Peyer's patch (tissue), 4 donors: ENCODE data around the gene CXCL5. TPM values are rescaled to one million over a fixed set of nuclear protein-coding genes. Genes with fewer than 3 reads are reported as not detected.
"Not testable (repeated sequence)": the region's sequence is repeated elsewhere in the genome, so short reads cannot be mapped to it uniquely, and the experiment has no call there.

Experiments
- DNase-seq, 3 donors: peaks; one replicate each; pipeline ENCODE4 v3.0.0-alpha.2; 2017 to 2019
- H3K27ac ChIP-seq, 4 donors: fragments of 200-600 bp; sonication (generic); one replicate each; pipeline ENCODE4 v1.5.1; 2016 to 2019
- H3K27me3 ChIP-seq, 2 donors: fragments of 200-600 bp; sonication (generic); one replicate each; pipeline ENCODE4 v1.5.1; 2019
- H3K36me3 ChIP-seq, 3 donors: fragments of 200-600 bp; sonication (generic); one replicate each; pipeline ENCODE4 v1.5.1; 2016 to 2019
- H3K4me1 ChIP-seq, 4 donors: fragments of 200-600 bp; sonication (generic); one replicate each; pipeline ENCODE4 v1.5.1; 2016 to 2019
- H3K4me3 ChIP-seq, 4 donors: fragments of 200-600 bp; sonication (generic); 1 replicate in 3 of 4; 2 replicates in 1 of 4; pipeline ENCODE4 v1.5.1; 2016 to 2019; ENCODE audit warnings: mild to moderate bottlenecking in 1 of 4
- H3K9me3 ChIP-seq, 4 donors: fragments of 200-600 bp; sonication (generic); one replicate each; pipeline ENCODE4 v1.5.1; 2016 to 2019; ENCODE audit warnings: mild to moderate bottlenecking in 1 of 4
- CTCF ChIP-seq, 6 experiments: fragments of 450-650 bp in 4 of 6; fragments of 200-600 bp in 2 of 6; sonication (generic) in 1 of 6; IDR thresholded peaks; one replicate each; pipeline ENCODE4 v1.5.1; 2017 to 2019; ENCODE audit warnings: antibody characterized with exemption in 6 of 6, mild to moderate bottlenecking in 3 of 6, moderate library complexity in 1 of 6
- POLR2A ChIP-seq, 2 donors: fragments of 450-650 bp; IDR thresholded peaks; one replicate each; pipeline ENCODE4 v1.5.1; 2017; ENCODE audit warnings: antibody characterized with exemption in 2 of 2, mild to moderate bottlenecking in 2 of 2, moderate library complexity in 2 of 2
- total RNA-seq, 4 donors: library from RNA; depleted of rRNA; stranded (reverse); fragments of >200 nt; gene quantifications; one replicate each; pipeline ENCODE4 v1.1.0, GENCODE V29; 2016

The CXCL5 gene
- total RNA-seq, 4 donors from 2014 or later = not detected

- Histone ChIP-seq H3K27me3 (no peaks in the 10 kb centered on the region), H3K27ac (no peak overlapping the region), H3K36me3 (no peaks in the 10 kb centered on the region), H3K4me3 (no peak overlapping the region), H3K4me1 (no peaks in the 10 kb centered on the region), H3K9me3 (no peaks in the 10 kb centered on the region)
- no peak for DNase-seq
- no peak for TF ChIP-seq POLR2A (IDR thresholded peaks at IDR 0.05)
- no peak for TF ChIP-seq CTCF (IDR thresholded peaks at IDR 0.05)
Measured at GRCh38 chr4:73984736-73985527, 13.5 kb downstream of the CXCL5 start.

- H3K4me3 ChIP-seq, H3K9me3 ChIP-seq, H3K27me3 ChIP-seq, H3K36me3 ChIP-seq, H3K4me1 ChIP-seq, H3K27ac ChIP-seq, DNase-seq: not testable (repeated sequence)
Measured at GRCh38 chr4:73981175-73981574, 17.3 kb downstream of the CXCL5 start.

- no peak for DNase-seq
- Histone ChIP-seq H3K9me3 (no peaks in the 10 kb centered on the region), H3K4me3 (no peak overlapping the region), H3K36me3 (no peaks in the 10 kb centered on the region), H3K27ac (no peak overlapping the region), H3K27me3 (no peaks in the 10 kb centered on the region), H3K4me1 (no peaks in the 10 kb centered on the region)
- TF ChIP-seq CTCF (IDR thresholded peaks at IDR 0.05) = no peak
- TF ChIP-seq POLR2A (IDR thresholded peaks at IDR 0.05) = no peak
Measured at GRCh38 chr4:73979407-73979957, 19.0 kb downstream of the CXCL5 start.

GRCh38 chr4:73978886-73979285 is 19.6 kb downstream of the CXCL5 start:
- H3K36me3 ChIP-seq = no peaks in the 10 kb centered on the region
- H3K4me1 ChIP-seq = no peaks in the 10 kb centered on the region
- H3K9me3 ChIP-seq = no peaks in the 10 kb centered on the region
- H3K4me3 ChIP-seq = no peak overlapping the region
- TF ChIP-seq CTCF (IDR thresholded peaks at IDR 0.05) (no peak), POLR2A (IDR thresholded peaks at IDR 0.05) (no peak)
- no peak overlapping the region for H3K27ac ChIP-seq
- H3K27me3 ChIP-seq = no peaks in the 10 kb centered on the region
- no peak for DNase-seq

GRCh38 chr4:73976716-73977115 is 21.8 kb downstream of the CXCL5 start:
- TF ChIP-seq POLR2A (IDR thresholded peaks at IDR 0.05) = no peak
- no peak for TF ChIP-seq CTCF (IDR thresholded peaks at IDR 0.05)
- Histone ChIP-seq H3K36me3 (no peaks in the 10 kb centered on the region), H3K4me1 (no peaks in the 10 kb centered on the region), H3K4me3 (no peak overlapping the region), H3K9me3 (no peaks in the 10 kb centered on the region), H3K27me3 (no peaks in the 10 kb centered on the region), H3K27ac (no peak overlapping the region)
- no peak for DNase-seq

- no peak for TF ChIP-seq CTCF (IDR thresholded peaks at IDR 0.05)
- no peak for TF ChIP-seq POLR2A (IDR thresholded peaks at IDR 0.05)
- H3K27me3 ChIP-seq = no peaks in the 10 kb centered on the region
- H3K27ac ChIP-seq = no peak overlapping the region
- no peak overlapping the region for H3K4me3 ChIP-seq
- no peaks in the 10 kb centered on the region for H3K9me3 ChIP-seq
- H3K36me3 ChIP-seq = no peaks in the 10 kb centered on the region
- no peaks in the 10 kb centered on the region for H3K4me1 ChIP-seq
- DNase-seq = no peak
Measured at GRCh38 chr4:73976217-73976616, 22.3 kb downstream of the CXCL5 start.
